Calu3 (cell line): Measurements from ENCODE around the gene IGF1R. TPM values are rescaled to one million over a fixed set of nuclear protein-coding genes. Genes with fewer than 3 reads are reported as not detected.

Experiments
- BruUV-seq: library from RNA; stranded (reverse); fragments of 400-500 nt; replicated peaks from 2 replicates; lab custom pipeline; 2021; lab: Mats Ljungman, UMichigan
- CTCF ChIA-PET: fragments of 300-600 bp; sonication (Branson Sonifier 250); formaldehyde crosslinking; loops from one replicate; lab custom pipeline; 2022; ENCODE audit warnings: antibody characterized with exemption; lab: Charles Lee
- DNase-seq: peaks from one replicate; pipeline ENCODE4 v3.0.0; 2022
- H3K27ac Mint-ChIP-seq: one replicate; pipeline ENCODE4 v1.8.0; 2022; ENCODE audit warnings: mixed read lengths; ENCODE audit not compliant: unreplicated experiment
- H3K27me3 Mint-ChIP-seq: one replicate; pipeline ENCODE4 v1.8.0; 2022; ENCODE audit warnings: mixed read lengths; ENCODE audit not compliant: unreplicated experiment
- H3K36me3 Mint-ChIP-seq: one replicate; pipeline ENCODE4 v1.8.0; 2022; ENCODE audit warnings: mild to moderate bottlenecking, moderate library complexity, mixed read lengths; ENCODE audit not compliant: insufficient read depth, unreplicated experiment
- H3K4me1 Mint-ChIP-seq: one replicate; pipeline ENCODE4 v1.8.0; 2022; ENCODE audit warnings: mild to moderate bottlenecking, low read depth, mixed read lengths; ENCODE audit not compliant: unreplicated experiment
- H3K4me3 Mint-ChIP-seq: one replicate; pipeline ENCODE4 v1.8.0; 2022; ENCODE audit warnings: mild to moderate bottlenecking, low read depth, moderate library complexity, mixed read lengths; ENCODE audit not compliant: unreplicated experiment
- H3K9me3 Mint-ChIP-seq: one replicate; pipeline ENCODE4 v1.8.0; 2022; ENCODE audit warnings: low read depth, mixed read lengths; ENCODE audit not compliant: unreplicated experiment
- intact Hi-C: fragments of 100-400 bp; cut with micrococcal nuclease; formaldehyde crosslinking; loops from one replicate; pipeline ENCODE4 v1.10.0; 2022; ENCODE audit not compliant: unreplicated experiment
- total RNA-seq: library from RNA; stranded (reverse); gene quantifications from 2 replicates; pipeline ENCODE4 v1.2.3, GENCODE V29; 2022
- TF ChIP-seq, protein P1 (sequence below): fragments of 200-600 bp; IDR thresholded peaks from one replicate; pipeline ENCODE4 v1.8.0; 2022; ENCODE audit warnings: antibody characterized with exemption; ENCODE audit not compliant: unreplicated experiment

IGF1R gene
- total RNA-seq, 1 experiment from 2014 or later = 73.9 TPM

DNA sequence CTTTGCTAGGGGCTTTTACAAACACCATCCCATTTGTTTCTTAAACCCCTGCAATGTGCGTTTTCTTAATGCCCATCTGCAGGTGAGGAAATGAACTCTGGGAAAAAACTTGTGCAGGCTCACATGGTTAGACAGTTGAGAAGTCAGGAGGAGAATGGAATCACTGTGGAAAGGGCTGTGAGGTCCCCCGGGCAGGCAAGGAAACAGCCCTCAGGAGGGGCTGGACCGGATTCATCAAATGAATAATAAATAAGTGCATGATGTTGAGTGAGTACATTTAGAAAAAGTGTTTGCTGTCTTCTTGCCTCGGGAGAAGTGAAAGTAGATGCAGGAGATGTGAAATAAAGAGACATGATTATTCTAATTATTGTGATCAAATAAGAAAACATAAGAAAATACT, 282.7 kb downstream of the IGF1R start:
- Mint-ChIP-seq H3K27ac (no peak overlapping the region), H3K4me1 (no peaks in the 10 kb centered on the region), H3K27me3 (no peaks in the 10 kb centered on the region), H3K4me3 (no peak overlapping the region), H3K9me3 (no peaks in the 10 kb centered on the region), H3K36me3 (peaks cover 9% of the 10 kb centered on the region)
- intact Hi-C loops = no loop called here
- TF ChIP-seq, protein P1, sequence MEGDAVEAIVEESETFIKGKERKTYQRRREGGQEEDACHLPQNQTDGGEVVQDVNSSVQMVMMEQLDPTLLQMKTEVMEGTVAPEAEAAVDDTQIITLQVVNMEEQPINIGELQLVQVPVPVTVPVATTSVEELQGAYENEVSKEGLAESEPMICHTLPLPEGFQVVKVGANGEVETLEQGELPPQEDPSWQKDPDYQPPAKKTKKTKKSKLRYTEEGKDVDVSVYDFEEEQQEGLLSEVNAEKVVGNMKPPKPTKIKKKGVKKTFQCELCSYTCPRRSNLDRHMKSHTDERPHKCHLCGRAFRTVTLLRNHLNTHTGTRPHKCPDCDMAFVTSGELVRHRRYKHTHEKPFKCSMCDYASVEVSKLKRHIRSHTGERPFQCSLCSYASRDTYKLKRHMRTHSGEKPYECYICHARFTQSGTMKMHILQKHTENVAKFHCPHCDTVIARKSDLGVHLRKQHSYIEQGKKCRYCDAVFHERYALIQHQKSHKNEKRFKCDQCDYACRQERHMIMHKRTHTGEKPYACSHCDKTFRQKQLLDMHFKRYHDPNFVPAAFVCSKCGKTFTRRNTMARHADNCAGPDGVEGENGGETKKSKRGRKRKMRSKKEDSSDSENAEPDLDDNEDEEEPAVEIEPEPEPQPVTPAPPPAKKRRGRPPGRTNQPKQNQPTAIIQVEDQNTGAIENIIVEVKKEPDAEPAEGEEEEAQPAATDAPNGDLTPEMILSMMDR = no peak
- no peak for DNase-seq
- no TSS peak for BruUV-seq
- CTCF ChIA-PET = no interaction called here

DNA sequence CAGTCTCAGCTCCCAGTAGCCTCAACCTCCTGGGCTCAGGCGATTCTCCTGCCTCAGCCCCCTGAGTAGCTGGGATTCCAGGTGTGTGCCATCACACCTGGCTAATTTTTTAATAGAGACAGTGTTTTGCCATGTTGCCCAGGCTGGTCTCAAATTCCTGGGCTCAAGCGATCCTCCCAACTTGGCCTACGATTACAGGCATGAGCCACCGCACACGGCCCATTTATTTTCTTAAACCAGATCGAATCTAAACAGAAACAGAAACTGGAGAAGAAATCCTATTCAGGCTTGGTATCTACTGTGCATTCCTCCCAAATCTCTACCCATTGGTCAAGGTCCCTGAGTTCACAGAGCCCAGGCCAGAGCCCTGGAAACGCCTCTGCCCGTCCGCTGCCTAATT, 285.1 kb downstream of the IGF1R start:
- intact Hi-C loops = no loop called here
- CTCF ChIA-PET = no interaction called here
- no TSS peak for BruUV-seq
- no peak for DNase-seq
- Mint-ChIP-seq H3K27me3 (no peaks in the 10 kb centered on the region), H3K36me3 (peaks cover 20% of the 10 kb centered on the region), H3K9me3 (no peaks in the 10 kb centered on the region), H3K4me1 (no peaks in the 10 kb centered on the region), H3K27ac (no peak overlapping the region), H3K4me3 (no peak overlapping the region)
- TF ChIP-seq, protein P1 = no peak

DNA sequence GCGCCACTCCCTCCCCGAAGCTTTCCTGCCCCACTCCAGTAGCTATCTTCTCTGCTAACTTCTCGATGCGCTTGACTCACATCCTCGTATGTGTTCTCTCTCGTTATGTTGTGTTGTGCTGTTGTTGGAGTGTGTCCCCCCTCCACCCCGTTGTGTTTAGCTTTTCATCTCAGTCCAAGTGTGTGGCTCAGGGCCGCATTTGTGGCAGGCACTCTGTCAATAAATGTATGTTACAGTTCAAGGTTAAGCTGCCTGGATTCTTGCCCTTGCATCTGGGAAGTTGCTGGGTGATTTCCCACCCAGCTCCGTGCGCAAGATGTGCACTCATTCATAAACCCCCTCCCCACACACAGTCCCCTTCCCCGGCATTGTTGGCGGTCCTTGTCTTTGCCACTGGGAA, 287.4 kb downstream of the IGF1R start:
- Mint-ChIP-seq H3K27me3 (no peaks in the 10 kb centered on the region), H3K4me1 (no peaks in the 10 kb centered on the region), H3K9me3 (no peaks in the 10 kb centered on the region), H3K4me3 (no peak overlapping the region), H3K27ac (no peak overlapping the region), H3K36me3 (peaks cover 20% of the 10 kb centered on the region)
- CTCF ChIA-PET = no interaction called here
- intact Hi-C loops = no loop called here
- BruUV-seq = no TSS peak
- DNase-seq = no peak
- TF ChIP-seq, protein P1 = no peak

DNA sequence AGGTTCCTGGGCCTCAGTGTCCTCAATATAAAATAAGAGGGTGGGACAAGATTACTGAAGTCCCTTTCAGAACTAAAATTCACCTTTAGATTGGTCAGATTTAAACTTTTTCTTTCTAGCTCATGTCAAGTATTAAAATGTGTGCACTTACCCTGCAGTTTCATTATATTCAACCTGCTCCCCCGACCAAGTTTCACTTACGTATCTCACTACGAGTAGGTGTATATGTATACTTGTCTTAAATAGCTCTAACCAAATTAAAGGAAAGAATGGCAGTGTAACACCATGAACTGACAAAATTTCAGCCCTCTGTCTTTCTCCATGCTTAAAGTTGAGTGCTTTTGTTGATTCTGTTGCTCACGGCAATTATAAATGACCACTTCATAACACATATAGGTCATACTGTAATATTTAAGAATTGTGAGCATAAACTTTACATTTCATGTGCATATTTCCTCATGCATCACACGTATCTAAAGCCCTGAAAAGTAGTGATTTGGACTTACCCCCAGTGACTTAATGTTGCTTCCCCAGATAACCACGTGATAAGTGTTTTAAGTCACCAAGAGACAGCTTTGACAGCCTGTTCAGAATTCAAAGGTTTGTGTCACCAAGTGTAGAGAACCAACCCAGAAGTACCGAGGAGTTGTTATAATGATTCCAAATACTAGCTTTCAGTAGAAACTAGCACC, 289.2 kb downstream of the IGF1R start:
- H3K27me3 Mint-ChIP-seq = no peaks in the 10 kb centered on the region

More for the DNA sequence above, 289.2 kb downstream of the IGF1R start:
- CTCF ChIA-PET = no interaction called here
- Mint-ChIP-seq H3K4me1 (no peaks in the 10 kb centered on the region), H3K4me3 (no peak overlapping the region), H3K9me3 (no peaks in the 10 kb centered on the region), H3K36me3 (peaks cover 20% of the 10 kb centered on the region), H3K27ac (no peak overlapping the region)
- intact Hi-C loops = no loop called here
- TF ChIP-seq, protein P1 = no peak
- no TSS peak for BruUV-seq
- no peak for DNase-seq
